K562 (cell line): ENCODE data around the gene TOR1A. TPM values are rescaled to one million over a fixed set of nuclear protein-coding genes. Genes with fewer than 3 reads are reported as not detected.

ENCODE experiments used
- MIER1 ChIP-seq: fragments of 450-650 bp; IDR thresholded peaks from 2 replicates; pipeline ENCODE4 v1.6.1; 2016; ENCODE audit warnings: antibody characterized with exemption, mild to moderate bottlenecking, low read depth
- ZNF830 ChIP-seq: fragments of 250-450 bp; sonication (Bioruptor Pico); IDR thresholded peaks from 2 replicates; pipeline ENCODE4 v1.5.0; 2021; ENCODE audit warnings: mild to moderate bottlenecking
- polyA plus RNA-seq, 8 experiments: library from polyadenylated mRNA; depleted of rRNA in 4 of 8; stranded (reverse) in 5 of 8; unstranded in 3 of 8; fragments of >200 nt; fragmentation: Nextera tagmentation in 2 of 8; fragmentation: Illumina TruSeq in 1 of 8; extraction: Ambion mirVana in 2 of 8; extraction: Trizol in 1 of 8; gene quantifications; 2 replicates each; pipeline versions ENCODE4 v1.2.1 to v1.2.3, GENCODE V29; 2011 to 2014; ENCODE audit warnings: inconsistent platforms in 1 of 8, missing spikeins in 1 of 8
- total RNA-seq, 7 experiments: library from RNA; depleted of rRNA in 6 of 7; stranded (reverse); fragments of >200 nt in 6 of 7; fragmentation: Illumina TruSeq in 2 of 7; extraction: Trizol in 2 of 7; gene quantifications; 2 replicates each; pipeline versions ENCODE4 v1.2.1 to v1.2.3, GENCODE V29; 2011 to 2021; ENCODE audit warnings: low replicate concordance in 1 of 7
- TF ChIP-seq, protein P1 (sequence below): fragments of 200-600 bp; sonication (generic); IDR thresholded peaks from one replicate; pipeline ENCODE4 v1.6.1; 2012; ENCODE audit warnings: mild to moderate bottlenecking, low read depth, low read length, inconsistent platforms
- TF ChIP-seq, protein P2 (sequence below): sonication (generic); formaldehyde crosslinking; IDR thresholded peaks from 2 replicates; pipeline ENCODE4 v1.8.0; 2022; ENCODE audit warnings: mild to moderate bottlenecking, missing genetic modification reagents

The TOR1A gene
- total and polyA plus RNA-seq, 9 of the 15 experiments (the other 6 are each of a cell fraction or from before 2014, with no cell fraction given) = 4.5 to 85.8 (median 51.3) TPM

DNA sequence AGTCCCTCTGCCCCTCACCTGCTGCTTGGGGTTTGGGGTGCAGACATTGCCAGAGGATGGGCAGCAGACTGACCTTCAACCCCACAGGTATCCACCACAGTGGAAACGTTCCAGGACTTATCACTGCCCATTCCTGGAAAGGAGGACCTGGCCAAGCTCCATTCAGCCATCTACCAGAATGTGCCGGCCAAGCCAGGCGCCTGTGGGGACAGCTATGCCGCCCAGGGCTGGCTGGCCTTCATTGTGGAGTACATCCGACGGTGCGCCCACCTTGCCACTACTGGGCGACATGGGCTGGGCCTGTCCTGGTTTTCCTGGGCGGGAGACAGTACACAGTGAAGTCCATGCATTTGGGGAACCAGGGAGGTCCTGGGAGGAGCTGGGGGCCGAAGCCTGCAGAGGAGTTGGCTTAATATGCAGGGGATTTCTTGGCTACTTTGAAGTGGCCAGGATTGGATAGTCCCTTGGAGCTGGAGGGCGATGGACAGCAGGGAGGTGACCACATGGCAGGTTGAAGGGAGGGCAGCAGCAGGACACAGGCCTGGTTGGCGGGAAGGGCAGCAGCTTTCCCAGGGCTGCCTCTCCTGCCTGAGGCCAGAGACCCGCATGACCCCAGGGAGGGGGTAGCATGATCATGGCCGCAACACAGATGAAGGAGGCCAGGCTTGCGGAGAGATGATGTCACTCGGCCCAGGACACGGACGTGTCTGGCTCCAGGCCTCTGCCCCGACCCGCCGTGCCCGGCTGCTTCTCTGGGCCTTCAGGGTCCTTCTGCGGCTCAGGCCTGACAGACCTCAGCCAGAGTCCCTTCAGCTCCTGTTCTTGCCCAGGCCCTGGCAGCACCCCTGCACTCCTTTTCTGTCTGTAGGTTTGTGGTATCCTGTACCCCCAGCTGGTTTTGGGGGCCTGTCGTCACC lies 45.9 kb upstream of the TOR1A start (continued):
- TF ChIP-seq, protein P1, sequence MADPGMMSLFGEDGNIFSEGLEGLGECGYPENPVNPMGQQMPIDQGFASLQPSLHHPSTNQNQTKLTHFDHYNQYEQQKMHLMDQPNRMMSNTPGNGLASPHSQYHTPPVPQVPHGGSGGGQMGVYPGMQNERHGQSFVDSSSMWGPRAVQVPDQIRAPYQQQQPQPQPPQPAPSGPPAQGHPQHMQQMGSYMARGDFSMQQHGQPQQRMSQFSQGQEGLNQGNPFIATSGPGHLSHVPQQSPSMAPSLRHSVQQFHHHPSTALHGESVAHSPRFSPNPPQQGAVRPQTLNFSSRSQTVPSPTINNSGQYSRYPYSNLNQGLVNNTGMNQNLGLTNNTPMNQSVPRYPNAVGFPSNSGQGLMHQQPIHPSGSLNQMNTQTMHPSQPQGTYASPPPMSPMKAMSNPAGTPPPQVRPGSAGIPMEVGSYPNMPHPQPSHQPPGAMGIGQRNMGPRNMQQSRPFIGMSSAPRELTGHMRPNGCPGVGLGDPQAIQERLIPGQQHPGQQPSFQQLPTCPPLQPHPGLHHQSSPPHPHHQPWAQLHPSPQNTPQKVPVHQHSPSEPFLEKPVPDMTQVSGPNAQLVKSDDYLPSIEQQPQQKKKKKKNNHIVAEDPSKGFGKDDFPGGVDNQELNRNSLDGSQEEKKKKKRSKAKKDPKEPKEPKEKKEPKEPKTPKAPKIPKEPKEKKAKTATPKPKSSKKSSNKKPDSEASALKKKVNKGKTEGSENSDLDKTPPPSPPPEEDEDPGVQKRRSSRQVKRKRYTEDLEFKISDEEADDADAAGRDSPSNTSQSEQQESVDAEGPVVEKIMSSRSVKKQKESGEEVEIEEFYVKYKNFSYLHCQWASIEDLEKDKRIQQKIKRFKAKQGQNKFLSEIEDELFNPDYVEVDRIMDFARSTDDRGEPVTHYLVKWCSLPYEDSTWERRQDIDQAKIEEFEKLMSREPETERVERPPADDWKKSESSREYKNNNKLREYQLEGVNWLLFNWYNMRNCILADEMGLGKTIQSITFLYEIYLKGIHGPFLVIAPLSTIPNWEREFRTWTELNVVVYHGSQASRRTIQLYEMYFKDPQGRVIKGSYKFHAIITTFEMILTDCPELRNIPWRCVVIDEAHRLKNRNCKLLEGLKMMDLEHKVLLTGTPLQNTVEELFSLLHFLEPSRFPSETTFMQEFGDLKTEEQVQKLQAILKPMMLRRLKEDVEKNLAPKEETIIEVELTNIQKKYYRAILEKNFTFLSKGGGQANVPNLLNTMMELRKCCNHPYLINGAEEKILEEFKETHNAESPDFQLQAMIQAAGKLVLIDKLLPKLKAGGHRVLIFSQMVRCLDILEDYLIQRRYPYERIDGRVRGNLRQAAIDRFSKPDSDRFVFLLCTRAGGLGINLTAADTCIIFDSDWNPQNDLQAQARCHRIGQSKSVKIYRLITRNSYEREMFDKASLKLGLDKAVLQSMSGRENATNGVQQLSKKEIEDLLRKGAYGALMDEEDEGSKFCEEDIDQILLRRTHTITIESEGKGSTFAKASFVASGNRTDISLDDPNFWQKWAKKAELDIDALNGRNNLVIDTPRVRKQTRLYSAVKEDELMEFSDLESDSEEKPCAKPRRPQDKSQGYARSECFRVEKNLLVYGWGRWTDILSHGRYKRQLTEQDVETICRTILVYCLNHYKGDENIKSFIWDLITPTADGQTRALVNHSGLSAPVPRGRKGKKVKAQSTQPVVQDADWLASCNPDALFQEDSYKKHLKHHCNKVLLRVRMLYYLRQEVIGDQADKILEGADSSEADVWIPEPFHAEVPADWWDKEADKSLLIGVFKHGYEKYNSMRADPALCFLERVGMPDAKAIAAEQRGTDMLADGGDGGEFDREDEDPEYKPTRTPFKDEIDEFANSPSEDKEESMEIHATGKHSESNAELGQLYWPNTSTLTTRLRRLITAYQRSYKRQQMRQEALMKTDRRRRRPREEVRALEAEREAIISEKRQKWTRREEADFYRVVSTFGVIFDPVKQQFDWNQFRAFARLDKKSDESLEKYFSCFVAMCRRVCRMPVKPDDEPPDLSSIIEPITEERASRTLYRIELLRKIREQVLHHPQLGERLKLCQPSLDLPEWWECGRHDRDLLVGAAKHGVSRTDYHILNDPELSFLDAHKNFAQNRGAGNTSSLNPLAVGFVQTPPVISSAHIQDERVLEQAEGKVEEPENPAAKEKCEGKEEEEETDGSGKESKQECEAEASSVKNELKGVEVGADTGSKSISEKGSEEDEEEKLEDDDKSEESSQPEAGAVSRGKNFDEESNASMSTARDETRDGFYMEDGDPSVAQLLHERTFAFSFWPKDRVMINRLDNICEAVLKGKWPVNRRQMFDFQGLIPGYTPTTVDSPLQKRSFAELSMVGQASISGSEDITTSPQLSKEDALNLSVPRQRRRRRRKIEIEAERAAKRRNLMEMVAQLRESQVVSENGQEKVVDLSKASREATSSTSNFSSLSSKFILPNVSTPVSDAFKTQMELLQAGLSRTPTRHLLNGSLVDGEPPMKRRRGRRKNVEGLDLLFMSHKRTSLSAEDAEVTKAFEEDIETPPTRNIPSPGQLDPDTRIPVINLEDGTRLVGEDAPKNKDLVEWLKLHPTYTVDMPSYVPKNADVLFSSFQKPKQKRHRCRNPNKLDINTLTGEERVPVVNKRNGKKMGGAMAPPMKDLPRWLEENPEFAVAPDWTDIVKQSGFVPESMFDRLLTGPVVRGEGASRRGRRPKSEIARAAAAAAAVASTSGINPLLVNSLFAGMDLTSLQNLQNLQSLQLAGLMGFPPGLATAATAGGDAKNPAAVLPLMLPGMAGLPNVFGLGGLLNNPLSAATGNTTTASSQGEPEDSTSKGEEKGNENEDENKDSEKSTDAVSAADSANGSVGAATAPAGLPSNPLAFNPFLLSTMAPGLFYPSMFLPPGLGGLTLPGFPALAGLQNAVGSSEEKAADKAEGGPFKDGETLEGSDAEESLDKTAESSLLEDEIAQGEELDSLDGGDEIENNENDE = no peak
- TF ChIP-seq MIER1 (no peak), ZNF830 (CRISPR knock-in tag) (0 out of 2 replicates have a peak, but pooled peaks have one; percentile 9)
- TF ChIP-seq, protein P2, sequence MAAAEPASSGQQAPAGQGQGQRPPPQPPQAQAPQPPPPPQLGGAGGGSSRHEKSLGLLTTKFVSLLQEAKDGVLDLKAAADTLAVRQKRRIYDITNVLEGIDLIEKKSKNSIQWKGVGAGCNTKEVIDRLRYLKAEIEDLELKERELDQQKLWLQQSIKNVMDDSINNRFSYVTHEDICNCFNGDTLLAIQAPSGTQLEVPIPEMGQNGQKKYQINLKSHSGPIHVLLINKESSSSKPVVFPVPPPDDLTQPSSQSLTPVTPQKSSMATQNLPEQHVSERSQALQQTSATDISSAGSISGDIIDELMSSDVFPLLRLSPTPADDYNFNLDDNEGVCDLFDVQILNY (CRISPR knock-in tag) = 0 out of 2 replicates have a peak, but pooled peaks have one; percentile 17
- TF ChIP-seq, all 486 proteins: peak for 9
